Activated CD4-positive, CD25-positive, alpha-beta regulatory T cell treated with anti-CD3 and anti-CD28 coated beads, Interleukin-2, amount 50 U/mL, for 16 hours (primary cell): ENCODE measurements around the gene TBX20.
"Not testable (repeated sequence)": the region's sequence is repeated elsewhere in the genome, so short reads cannot be mapped to it uniquely, and the experiment has no call there.

Experiments used
- DNase-seq: peaks from one replicate; pipeline ENCODE4 v3.0.0-alpha.2; 2020; ENCODE audit warnings: low read depth, low spot score

TBX20 gene

GRCh38 chr7:35220176-35220575 lies 33.7 kb downstream of the TBX20 start:
- DNase-seq: not testable (repeated sequence)

- not testable (repeated sequence) for DNase-seq
Measured at GRCh38 chr7:35216033-35216432, 37.9 kb downstream of the TBX20 start.

- DNase-seq: not testable (repeated sequence)
Measured at GRCh38 chr7:35215063-35215462, 38.8 kb downstream of the TBX20 start.

GRCh38 chr7:35206924-35207323 lies 47.0 kb downstream of the TBX20 start:
- not testable (repeated sequence) for DNase-seq

GRCh38 chr7:35204850-35205249 lies 49.0 kb downstream of the TBX20 start:
- not testable (repeated sequence) for DNase-seq

- not testable (repeated sequence) for DNase-seq
Measured at GRCh38 chr7:35204031-35204430, 49.9 kb downstream of the TBX20 start.

- not testable (repeated sequence) for DNase-seq
Measured at GRCh38 chr7:35202353-35202752, 51.5 kb downstream of the TBX20 start.

- DNase-seq: not testable (repeated sequence)
Measured at GRCh38 chr7:35200170-35200569, 53.7 kb downstream of the TBX20 start.

- DNase-seq: not testable (repeated sequence)
Measured at GRCh38 chr7:35198370-35199140, 55.3 kb downstream of the TBX20 start.

GRCh38 chr7:35191571-35191970 lies 62.3 kb downstream of the TBX20 start:
- DNase-seq: not testable (repeated sequence)

GRCh38 chr7:35190146-35190773 lies 63.6 kb downstream of the TBX20 start:
- DNase-seq: not testable (repeated sequence)

- not testable (repeated sequence) for DNase-seq
Measured at GRCh38 chr7:35186751-35187150, 67.1 kb downstream of the TBX20 start.

- no peak for DNase-seq
Measured at GRCh38 chr7:35185908-35186731, 67.8 kb downstream of the TBX20 start.

- not testable (repeated sequence) for DNase-seq
Measured at GRCh38 chr7:35185578-35185907, 68.4 kb downstream of the TBX20 start.

- not testable (repeated sequence) for DNase-seq
Measured at GRCh38 chr7:35184961-35185360, 68.9 kb downstream of the TBX20 start.

- not testable (repeated sequence) for DNase-seq
Measured at GRCh38 chr7:35183873-35184503, 69.9 kb downstream of the TBX20 start.

GRCh38 chr7:35180665-35181064 lies 73.2 kb downstream of the TBX20 start:
- DNase-seq: not testable (repeated sequence)

GRCh38 chr7:35173176-35173575 lies 80.7 kb downstream of the TBX20 start:
- DNase-seq: not testable (repeated sequence)

GRCh38 chr7:35172131-35172530 lies 81.8 kb downstream of the TBX20 start:
- not testable (repeated sequence) for DNase-seq

- not testable (repeated sequence) for DNase-seq
Measured at GRCh38 chr7:35167658-35168057, 86.2 kb downstream of the TBX20 start.

GRCh38 chr7:35167158-35167557 lies 86.7 kb downstream of the TBX20 start:
- DNase-seq: not testable (repeated sequence)
